Mesenchymal stem cell (in vitro differentiated cells and primary cell): ENCODE data around the gene PUS3.

Experiments used
- DNase-seq: peaks from one replicate; pipeline ENCODE4 v3.0.0-alpha.2; 2013
- H2AFZ ChIP-seq: one replicate; pipeline ENCODE4 v1.6.1; 2013; ENCODE audit warnings: low read depth, mild to moderate bottlenecking, control low read depth, inconsistent platforms, low read length, moderate library complexity
- H2AK5ac ChIP-seq: 2 replicates; pipeline ENCODE4 v1.6.1; 2013; ENCODE audit warnings: low read length, moderate library complexity, mild to moderate bottlenecking, inconsistent platforms; ENCODE audit not compliant: severe bottlenecking
- H2BK120ac ChIP-seq: one replicate; pipeline ENCODE4 v1.6.1; 2013; ENCODE audit warnings: low read depth, mild to moderate bottlenecking, inconsistent platforms, low read length, moderate library complexity
- H2BK12ac ChIP-seq, 2 experiments: one replicate each; pipeline ENCODE4 v1.6.1; 2013; ENCODE audit warnings: inconsistent platforms in 2 of 2, low read length in 2 of 2, mild to moderate bottlenecking in 2 of 2, moderate library complexity in 2 of 2, control low read depth in 1 of 2
- H2BK15ac ChIP-seq: one replicate; pipeline ENCODE4 v1.6.1; 2013; ENCODE audit warnings: mild to moderate bottlenecking, low read depth, inconsistent platforms; ENCODE audit not compliant: poor library complexity, severe bottlenecking
- H2BK5ac ChIP-seq: 2 replicates; pipeline ENCODE4 v1.6.1; 2013; ENCODE audit warnings: low read depth, mild to moderate bottlenecking, low read length, control low read depth, inconsistent platforms; ENCODE audit not compliant: poor library complexity, severe bottlenecking
- H3K14ac ChIP-seq, 2 experiments: one replicate each; pipeline ENCODE4 v1.6.1; 2013; ENCODE audit warnings: inconsistent platforms in 2 of 2, low read length in 2 of 2, control low read depth in 1 of 2, mild to moderate bottlenecking in 1 of 2, moderate library complexity in 1 of 2
- H3K18ac ChIP-seq, 2 experiments: one replicate each; pipeline ENCODE4 v1.6.1; 2013; ENCODE audit warnings: inconsistent platforms in 2 of 2, low read length in 2 of 2, control low read depth in 1 of 2, low read depth in 1 of 2, mild to moderate bottlenecking in 1 of 2
- H3K23ac ChIP-seq, 2 experiments: one replicate each; pipeline ENCODE4 v1.6.1; 2013; ENCODE audit warnings: inconsistent platforms in 2 of 2, low read length in 2 of 2, mild to moderate bottlenecking in 2 of 2, moderate library complexity in 2 of 2, control low read depth in 1 of 2
- H3K27ac ChIP-seq: 2 replicates; pipeline ENCODE4 v1.5.1; 2013; ENCODE audit warnings: mild to moderate bottlenecking, moderate library complexity, low read length, control low read depth, inconsistent platforms; ENCODE audit not compliant: poor library complexity, severe bottlenecking
- H3K27me3 ChIP-seq, 2 experiments: 2 replicates each; pipeline versions ENCODE4 v1.6.1 to v1.7.0; 2013; ENCODE audit warnings: low read length in 2 of 2, mild to moderate bottlenecking in 2 of 2, moderate library complexity in 2 of 2, control low read depth in 1 of 2, inconsistent platforms in 1 of 2; ENCODE audit not compliant: control insufficient read depth in 1 of 2, insufficient read depth in 1 of 2
- H3K36me3 ChIP-seq, 2 experiments: 2 replicates each; pipeline versions ENCODE4 v1.6.1 to v1.7.0; 2013; ENCODE audit warnings: low read length in 2 of 2, control low read depth in 1 of 2, inconsistent platforms in 1 of 2, low read depth in 1 of 2, mild to moderate bottlenecking in 1 of 2; ENCODE audit not compliant: insufficient read depth in 2 of 2, control insufficient read depth in 1 of 2
- H3K4ac ChIP-seq, 2 experiments: one replicate each; pipeline ENCODE4 v1.6.1; 2013; ENCODE audit warnings: inconsistent platforms in 2 of 2, low read length in 2 of 2, mild to moderate bottlenecking in 2 of 2, moderate library complexity in 2 of 2, control low read depth in 1 of 2, low read depth in 1 of 2
- H3K4me1 ChIP-seq: 2 replicates; pipeline ENCODE4 v1.6.1; 2013; ENCODE audit warnings: low read depth, low read length, control low read depth; ENCODE audit not compliant: control insufficient read depth, insufficient read depth
- H3K4me2 ChIP-seq: 2 replicates; pipeline ENCODE4 v1.6.1; 2013; ENCODE audit warnings: low read length, mild to moderate bottlenecking, inconsistent platforms; ENCODE audit not compliant: poor library complexity, severe bottlenecking
- H3K4me3 ChIP-seq, 2 experiments: 2 replicates each; pipeline versions ENCODE4 v1.5.1 to v1.7.0; 2013; ENCODE audit warnings: low read length in 2 of 2, mild to moderate bottlenecking in 2 of 2, control low read depth in 1 of 2, low read depth in 1 of 2; ENCODE audit not compliant: insufficient read depth in 1 of 2
- H3K79me1 ChIP-seq: replicated peaks from 2 replicates; pipeline ENCODE4 v1.6.1; 2013; ENCODE audit warnings: mild to moderate bottlenecking, control low read depth, low read length, inconsistent platforms; ENCODE audit not compliant: poor library complexity, severe bottlenecking
- H3K9ac ChIP-seq: 2 replicates; pipeline ENCODE4 v1.7.0; 2013; ENCODE audit warnings: mild to moderate bottlenecking, low read length, moderate library complexity
- H3K9me3 ChIP-seq: 2 replicates; pipeline ENCODE4 v1.7.0; 2013; ENCODE audit warnings: mild to moderate bottlenecking, low read length; ENCODE audit not compliant: control insufficient read depth
- H4K8ac ChIP-seq: one replicate; pipeline ENCODE4 v1.6.1; 2013; ENCODE audit warnings: inconsistent platforms, mild to moderate bottlenecking, low read length, moderate library complexity
- H4K91ac ChIP-seq: one replicate; pipeline ENCODE4 v1.6.1; 2013; ENCODE audit warnings: mild to moderate bottlenecking, low read length, inconsistent platforms
- WGBS: methylation state at CpG from one replicate; pipeline ENCODE4 v1.1.7; 2013; ENCODE audit warnings: mixed read lengths; 5-methylcytosine and 5-hydroxymethylcytosine counted together

The PUS3 gene

DNA sequence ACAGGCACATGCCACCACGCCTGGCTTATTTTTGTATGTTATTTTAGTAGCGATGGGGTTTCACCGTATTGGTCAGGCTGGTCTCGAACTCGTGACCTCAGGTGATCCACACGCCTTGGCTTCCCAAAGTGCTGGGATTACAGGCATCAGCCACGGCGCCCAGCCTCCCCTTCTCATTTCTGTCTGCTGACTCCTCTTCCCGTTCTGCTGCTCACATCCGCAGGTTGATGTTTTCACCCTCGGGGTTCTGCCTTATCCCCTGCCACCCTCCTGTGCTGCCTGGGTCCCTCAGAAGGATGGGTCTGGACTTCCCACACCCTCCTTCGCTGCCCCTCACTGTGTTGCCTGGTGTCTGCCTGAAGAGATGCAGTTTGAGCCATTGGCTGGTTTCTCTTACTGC is 23.7 kb upstream of the PUS3 start:
- H3K27ac ChIP-seq: no peak overlapping the region
- H3K14ac ChIP-seq: no peak overlapping the region
- H3K4ac ChIP-seq: no peak overlapping the region
- no peak overlapping the region for H2AK5ac ChIP-seq
- no peak overlapping the region for H2BK15ac ChIP-seq
- no peak overlapping the region for H3K9ac ChIP-seq
- peaks cover 5 to 48% of the 10 kb centered on the region in 2 experiments for H3K27me3 ChIP-seq
- no peaks in the 10 kb centered on the region for H3K4me1 ChIP-seq
- H3K36me3 ChIP-seq: no peaks in the 10 kb centered on the region
- H3K4me3 ChIP-seq: no peak overlapping the region
- no peak overlapping the region for H3K18ac ChIP-seq
- no peaks in the 10 kb centered on the region for H3K9me3 ChIP-seq
- no peak overlapping the region for H4K91ac ChIP-seq
- no peak overlapping the region for H3K4me2 ChIP-seq
- no peak overlapping the region for H2BK5ac ChIP-seq
- H2AFZ ChIP-seq: no peak overlapping the region
- H2BK120ac ChIP-seq: no peak overlapping the region
- H3K79me1 ChIP-seq: no peaks in the 10 kb centered on the region
- H4K8ac ChIP-seq: no peak overlapping the region
- 92% methylated on average over 11 of the region's 12 CpGs for WGBS
- no peak overlapping the region for H3K23ac ChIP-seq
- no peak overlapping the region for H2BK12ac ChIP-seq
- no peak for DNase-seq

DNA sequence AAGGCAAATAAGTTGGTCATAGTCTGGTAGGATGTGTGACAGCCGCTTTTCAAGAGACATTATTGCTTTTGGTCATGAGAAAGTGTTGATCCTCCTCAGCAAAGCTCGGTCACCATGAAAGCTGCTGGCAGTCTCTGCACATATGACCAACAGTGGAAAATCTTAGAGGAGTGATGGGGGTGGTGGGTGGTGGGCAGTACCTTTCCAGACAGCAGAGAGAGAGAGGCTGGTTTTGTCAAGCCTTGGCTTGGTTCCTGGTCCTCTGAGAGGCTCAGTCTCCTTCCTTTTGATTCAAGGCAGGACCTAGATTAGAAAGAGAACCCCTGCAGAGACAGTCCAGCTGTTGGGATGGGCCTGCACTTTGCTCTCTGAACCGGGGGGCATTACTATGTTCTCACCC is 22.8 kb upstream of the PUS3 start:
- no peak overlapping the region for H2BK12ac ChIP-seq
- 81% methylated on average over 3 of the region's 3 CpGs for WGBS

DNA sequence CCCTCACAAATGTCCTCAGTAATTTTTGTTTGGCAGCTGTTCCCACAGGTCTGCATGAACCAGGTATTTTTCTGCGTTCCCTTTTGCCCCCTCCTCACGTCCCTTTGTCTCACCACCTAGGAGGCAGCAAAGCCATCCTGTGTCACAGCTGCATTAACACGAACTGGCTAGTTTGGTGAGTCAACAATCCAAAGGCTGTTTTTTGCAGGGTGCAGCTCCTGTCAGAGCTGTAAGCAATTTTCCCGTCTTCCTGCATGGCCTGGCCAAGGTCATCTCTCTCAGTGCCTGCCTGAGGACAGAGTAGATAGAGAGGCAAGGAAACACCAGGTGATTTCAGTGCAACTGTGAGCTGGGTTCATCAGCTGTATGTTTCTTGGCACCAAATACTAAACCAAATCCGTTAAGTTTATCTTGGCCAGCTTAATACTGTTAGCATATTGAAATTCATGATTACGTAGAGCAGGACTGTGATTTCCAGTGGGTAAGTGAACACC is 22.3 kb upstream of the PUS3 start:
- Histone ChIP-seq H2BK12ac (no peak overlapping the region), H2BK5ac (no peak overlapping the region), H3K9me3 (no peaks in the 10 kb centered on the region), H2AFZ (no peak overlapping the region), H3K4me1 (no peaks in the 10 kb centered on the region), H3K27me3 (peaks cover 8 to 48% of the 10 kb centered on the region in 2 experiments), H3K14ac (no peak overlapping the region), H3K9ac (no peak overlapping the region), H3K4me2 (no peak overlapping the region), H3K36me3 (no peaks in the 10 kb centered on the region), H3K4me3 (no peak overlapping the region), H4K8ac (no peak overlapping the region), H2BK120ac (no peak overlapping the region), H2AK5ac (no peak overlapping the region), H4K91ac (no peak overlapping the region), H3K4ac (no peak overlapping the region), H3K23ac (no peak overlapping the region), H3K27ac (no peak overlapping the region), H3K79me1 (no peaks in the 10 kb centered on the region), H3K18ac (no peak overlapping the region), H2BK15ac (no peak overlapping the region)
- 59% methylated on average over 6 of the region's 6 CpGs for WGBS
- no peak for DNase-seq

More for the DNA sequence above, 22.8 kb upstream of the PUS3 start:
- Histone ChIP-seq H2BK15ac (no peak overlapping the region), H3K79me1 (no peaks in the 10 kb centered on the region), H3K4me1 (no peaks in the 10 kb centered on the region), H4K8ac (no peak overlapping the region), H2BK120ac (no peak overlapping the region), H3K4me3 (no peak overlapping the region), H2BK5ac (no peak overlapping the region), H3K27ac (no peak overlapping the region), H3K18ac (no peak overlapping the region), H3K23ac (no peak overlapping the region), H2AFZ (no peak overlapping the region), H3K27me3 (peaks cover 3 to 45% of the 10 kb centered on the region in 2 experiments), H3K4me2 (no peak overlapping the region), H2AK5ac (no peak overlapping the region), H3K4ac (no peak overlapping the region), H3K14ac (no peak overlapping the region), H3K9ac (no peak overlapping the region), H3K36me3 (no peaks in the 10 kb centered on the region), H4K91ac (no peak overlapping the region), H3K9me3 (no peaks in the 10 kb centered on the region)
- no peak for DNase-seq

DNA sequence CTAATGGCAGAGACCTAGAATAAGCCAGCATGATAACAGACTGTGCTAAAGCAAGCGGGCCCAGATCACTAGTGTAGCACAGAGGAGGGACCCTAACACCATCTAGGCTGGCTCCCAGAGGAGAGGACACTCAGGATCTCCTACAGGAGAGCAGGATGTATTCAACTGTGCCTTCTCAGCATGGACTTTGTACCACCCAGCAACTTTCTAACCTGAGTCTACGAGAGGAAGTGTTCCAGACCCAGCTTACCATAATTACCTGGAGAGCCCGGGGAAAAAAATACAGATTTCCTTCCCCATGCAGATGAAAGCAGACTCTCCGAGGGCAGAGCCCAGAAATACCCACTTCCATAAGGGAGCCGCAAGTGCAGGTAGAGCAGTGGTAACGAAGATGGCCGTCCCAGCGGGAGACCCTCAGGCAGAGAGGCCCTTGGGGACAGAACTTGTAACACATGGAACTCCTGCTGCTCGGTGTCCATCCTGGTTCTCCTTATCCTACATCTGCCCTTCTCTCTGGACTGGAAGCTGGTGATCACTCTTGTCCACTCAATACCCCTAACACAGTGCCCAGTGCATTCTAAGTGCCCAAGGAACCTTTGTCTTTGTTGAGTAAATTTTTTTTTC is 21.5 kb upstream of the PUS3 start:
- Histone ChIP-seq H3K18ac (no peak overlapping the region), H3K4me3 (no peak overlapping the region), H3K79me1 (no peaks in the 10 kb centered on the region), H3K36me3 (no peaks in the 10 kb centered on the region), H3K4me1 (no peaks in the 10 kb centered on the region), H2BK15ac (peak overlapping the region; percentile 20), H3K27ac (no peak overlapping the region), H2BK12ac (no peak overlapping the region), H3K14ac (no peak overlapping the region), H3K9ac (no peak overlapping the region), H3K23ac (no peak overlapping the region), H3K4ac (no peak overlapping the region), H3K4me2 (no peak overlapping the region), H2AK5ac (no peak overlapping the region), H2BK5ac (no peak overlapping the region), H4K8ac (no peak overlapping the region), H2BK120ac (no peak overlapping the region), H4K91ac (no peak overlapping the region), H2AFZ (no peak overlapping the region), H3K9me3 (no peaks in the 10 kb centered on the region), H3K27me3 (peaks cover 9 to 41% of the 10 kb centered on the region in 2 experiments)
- WGBS: 85% methylated on average over 9 of the region's 9 CpGs
- no peak for DNase-seq
